Stomach (tissue), 9 donors: ENCODE data around the gene SLC35G6. TPM values are rescaled to one million over a fixed set of nuclear protein-coding genes. Genes with fewer than 3 reads are reported as not detected.

ENCODE experiments used
- DNase-seq, 2 donors: peaks; one replicate each; pipeline versions ENCODE4 v3.0.0 to v3.0.0-alpha.2; 2013 to 2019
- H3K27ac ChIP-seq, 5 donors: fragments of 200-600 bp in 4 of 5; sonication (generic) in 4 of 5; one replicate each; pipeline ENCODE4 v1.5.1; 2013 to 2019; ENCODE audit warnings: mild to moderate bottlenecking in 1 of 5, moderate library complexity in 1 of 5
- H3K27me3 ChIP-seq, 3 donors: fragments of 200-600 bp; sonication (generic); one replicate each; pipeline ENCODE4 v1.5.1; 2017 to 2019; ENCODE audit warnings: mixed run types in 1 of 3
- H3K36me3 ChIP-seq, 4 donors: fragments of 200-600 bp; sonication (generic); 1 replicate in 3 of 4; 2 replicates in 1 of 4; pipeline ENCODE4 v1.5.1; 2016 to 2019
- H3K4me1 ChIP-seq, 4 donors: fragments of 200-600 bp; sonication (generic); one replicate each; pipeline ENCODE4 v1.5.1; 2016 to 2019
- H3K4me3 ChIP-seq, 4 donors: fragments of 200-600 bp; sonication (generic) in 3 of 4; one replicate each; pipeline ENCODE4 v1.5.1; 2016 to 2019; ENCODE audit warnings: mild to moderate bottlenecking in 1 of 4
- H3K9me3 ChIP-seq, 4 donors: fragments of 200-600 bp; sonication (generic); one replicate each; pipeline ENCODE4 v1.5.1; 2016 to 2019
- CTCF ChIP-seq, 7 experiments: fragments of 450-650 bp in 4 of 7; fragments of 200-600 bp in 3 of 7; sonication (generic) in 3 of 7; IDR thresholded peaks; one replicate each; pipeline ENCODE4 v1.5.1; 2016 to 2019; ENCODE audit warnings: antibody characterized with exemption in 7 of 7, control low read depth in 2 of 7, mild to moderate bottlenecking in 1 of 7
- EP300 ChIP-seq: sonication (generic); formaldehyde crosslinking; IDR thresholded peaks from one replicate; pipeline ENCODE4 v1.6.1; 2017; ENCODE audit warnings: antibody characterized with exemption
- POLR2A ChIP-seq, 4 donors: fragments of 450-650 bp; IDR thresholded peaks; one replicate each; pipeline ENCODE4 v1.6.1; 2016; ENCODE audit warnings: antibody characterized with exemption in 4 of 4, control low read depth in 2 of 4, mild to moderate bottlenecking in 1 of 4, moderate library complexity in 1 of 4
- POLR2AphosphoS5 ChIP-seq, 3 donors: sonication (generic); formaldehyde crosslinking; IDR thresholded peaks; one replicate each; pipeline ENCODE4 v1.6.1; 2016; ENCODE audit warnings: antibody characterized with exemption in 3 of 3
- WGBS, 5 donors: extraction: QIAGEN DNeasy Blood & Tissue Kit in 3 of 5; methylation state at CpG; one replicate each; pipeline versions ENCODE4 v1.1.5 to v1.1.7; 2013 to 2018; 5-methylcytosine and 5-hydroxymethylcytosine counted together
- intact Hi-C: fragments of 100-400 bp; cut with DNase I; formaldehyde crosslinking; loops from one replicate; pipeline ENCODE4 v1.15.1; 2023; ENCODE audit warnings: low total_unique reads
- polyA plus RNA-seq, 3 donors: library from polyadenylated mRNA; stranded (reverse); fragments of 200-250 nt; gene quantifications; one replicate each; pipeline ENCODE4 v1.2.3, GENCODE V29; 2013
- total RNA-seq, 5 donors: library from RNA; depleted of rRNA; stranded (reverse); fragments of >200 nt; gene quantifications; one replicate each; pipeline versions ENCODE4 v1.1.0 to v1.2.3, GENCODE V29; 2014 to 2016
- donor health status: healthy with polysubstance abuse.
- donor health status: Bipolar disorder and iron deficiency.
- donor health status: healthy.

SLC35G6 gene
- total and polyA plus RNA-seq, 8 donors = not detected

- Histone ChIP-seq H3K4me1 (no peaks in the 10 kb centered on the region), H3K9me3 (no peaks in the 10 kb centered on the region), H3K27me3 (no peaks in the 10 kb centered on the region), H3K36me3 (peaks cover 85 to 100% (median 100%) of the 10 kb centered on the region in 4 donors), H3K4me3 (no peak overlapping the region), H3K27ac (no peak overlapping the region)
- no peak for DNase-seq
- WGBS, 5 donors = 89 to 92% (median 90%) methylated on average over 19 to 20 of the region's 20 CpGs
- intact Hi-C loops = no loop called here
- TF ChIP-seq POLR2AphosphoS5 (IDR thresholded peaks at IDR 0.05) (no peak), CTCF (IDR thresholded peaks at IDR 0.05) (no peak), POLR2A (IDR thresholded peaks at IDR 0.05) (no peak), EP300 (no peak)
Measured at GRCh38 chr17:7502171-7502847, 21.1 kb downstream of the SLC35G6 start.

- peaks cover 85 to 100% (median 100%) of the 10 kb centered on the region in 4 donors for H3K36me3 ChIP-seq
- H3K4me1 ChIP-seq = no peaks in the 10 kb centered on the region
- H3K27ac ChIP-seq = no peak overlapping the region
- H3K27me3 ChIP-seq = no peaks in the 10 kb centered on the region
- no peak for DNase-seq
- TF ChIP-seq EP300 = no peak
- no peak for TF ChIP-seq POLR2A (IDR thresholded peaks at IDR 0.05)
- TF ChIP-seq CTCF (IDR thresholded peaks at IDR 0.05) = no peak
- TF ChIP-seq POLR2AphosphoS5 (IDR thresholded peaks at IDR 0.05) = no peak
- no peaks in the 10 kb centered on the region for H3K9me3 ChIP-seq
- WGBS, 5 donors = 80 to 86% (median 85%) methylated on average over 14 of the region's 14 CpGs
- intact Hi-C loops = no loop called here
- H3K4me3 ChIP-seq = no peak overlapping the region
Measured at GRCh38 chr17:7502987-7503386, 21.7 kb downstream of the SLC35G6 start.

GRCh38 chr17:7503521-7503920 is 22.3 kb downstream of the SLC35G6 start:
- no peak for DNase-seq
- H3K36me3 ChIP-seq = peaks cover 85 to 100% (median 100%) of the 10 kb centered on the region in 4 donors

GRCh38 chr17:7508145-7508544 is 26.9 kb downstream of the SLC35G6 start:
- peaks cover 87 to 100% (median 100%) of the 10 kb centered on the region in 4 donors for H3K36me3 ChIP-seq
- 79 to 90% (median 86%) methylated on average over 11 of the region's 11 CpGs for WGBS, 5 donors

More at GRCh38 chr17:7503521-7503920, 22.3 kb downstream of the SLC35G6 start:
- Histone ChIP-seq H3K4me1 (no peaks in the 10 kb centered on the region), H3K4me3 (no peak overlapping the region), H3K27ac (no peak overlapping the region), H3K27me3 (no peaks in the 10 kb centered on the region), H3K9me3 (no peaks in the 10 kb centered on the region)
- intact Hi-C loops = no loop called here
- WGBS, 5 donors = 92 to 97% (median 95%) methylated on average over 8 of the region's 8 CpGs; no CpG with 5 or more reads in 1 of the 5 donors
- no peak for TF ChIP-seq EP300
- no peak for TF ChIP-seq POLR2AphosphoS5 (IDR thresholded peaks at IDR 0.05)
- no peak for TF ChIP-seq CTCF (IDR thresholded peaks at IDR 0.05)
- TF ChIP-seq POLR2A (IDR thresholded peaks at IDR 0.05) = no peak

More at GRCh38 chr17:7508145-7508544, 26.9 kb downstream of the SLC35G6 start:
- no peak overlapping the region for H3K27ac ChIP-seq
- H3K4me3 ChIP-seq = no peak overlapping the region
- no peaks in the 10 kb centered on the region for H3K9me3 ChIP-seq
- no peak for DNase-seq
- no peaks in the 10 kb centered on the region for H3K4me1 ChIP-seq
- H3K27me3 ChIP-seq = no peaks in the 10 kb centered on the region
- TF ChIP-seq EP300 (no peak), POLR2A (IDR thresholded peaks at IDR 0.05) (no peak), CTCF (IDR thresholded peaks at IDR 0.05) (no peak), POLR2AphosphoS5 (IDR thresholded peaks at IDR 0.05) (no peak)
- intact Hi-C loops = no loop called here
